B cell (primary cell): ENCODE results near the gene GFI1B. TPM values are rescaled to one million over a fixed set of nuclear protein-coding genes. Genes with fewer than 3 reads are reported as not detected.
"Not testable (repeated sequence)": the region's sequence is repeated elsewhere in the genome, so short reads cannot be mapped to it uniquely, and the experiment has no call there.

ENCODE experiments used
- ATAC-seq: fragments of 200-7000 bp; cut with Tn5 transposase; one replicate; pipeline ENCODE4 v1.10.0; 2021; ENCODE audit warnings: low read depth, mild to moderate bottlenecking, moderate number of reproducible peaks, moderate library complexity
- CTCF ChIA-PET: fragments of 350-600 bp; sonication (Branson Sonifier 250); formaldehyde crosslinking; loops from one replicate; lab custom pipeline; 2021; ENCODE audit warnings: antibody characterized with exemption, inconsistent platforms; lab: Charles Lee
- POLR2A ChIA-PET: fragments of 350-600 bp; sonication (Branson Sonifier 250); formaldehyde crosslinking; loops from one replicate; lab custom pipeline; 2021; ENCODE audit warnings: antibody characterized with exemption; lab: Charles Lee
- DNase-seq: peaks from one replicate; pipeline ENCODE4 v3.0.0; 2013
- H2AFZ ChIP-seq: 2 replicates; pipeline ENCODE4 v1.6.1; 2012; ENCODE audit warnings: mild to moderate bottlenecking, low read depth, low read length; ENCODE audit not compliant: insufficient read depth, poor library complexity, severe bottlenecking
- H3K27ac ChIP-seq, 2 donors: 1 replicate in 1 of 2; 2 replicates in 1 of 2; pipeline ENCODE4 v1.5.1; 2012 to 2013; ENCODE audit warnings: low read length in 2 of 2, mild to moderate bottlenecking in 2 of 2, moderate library complexity in 1 of 2
- H3K27me3 ChIP-seq, 4 experiments: fragments of 200-600 bp in 1 of 4; sonication (generic) in 1 of 4; replicated peaks in 1 of 4; 1 replicate in 2 of 4; 2 replicates in 2 of 4; pipeline versions ENCODE4 v1.6.1 to v1.7.0; 2013 to 2016; ENCODE audit warnings: low read length in 3 of 4, mild to moderate bottlenecking in 2 of 4, mixed read lengths in 1 of 4, moderate library complexity in 1 of 4; ENCODE audit not compliant: insufficient read depth in 4 of 4, control insufficient read depth in 3 of 4; ENCODE audit errors: control extremely low read depth in 1 of 4
- H3K36me3 ChIP-seq, 2 experiments: replicated peaks in 1 of 2; 1 replicate in 1 of 2; 2 replicates in 1 of 2; pipeline versions ENCODE4 v1.6.1 to v1.7.1; 2013; ENCODE audit warnings: low read length in 1 of 2; ENCODE audit not compliant: insufficient read depth in 2 of 2, control insufficient read depth in 1 of 2; ENCODE audit errors: control extremely low read depth in 1 of 2, extremely low read depth in 1 of 2
- H3K4me1 ChIP-seq, 2 donors: fragments of 200-600 bp in 1 of 2; sonication (generic) in 1 of 2; 1 replicate in 1 of 2; 2 replicates in 1 of 2; pipeline versions ENCODE4 v1.5.1 to v1.6.1; 2013 to 2017; ENCODE audit warnings: low read length in 2 of 2; ENCODE audit not compliant: control insufficient read depth in 2 of 2, insufficient read depth in 2 of 2
- H3K4me2 ChIP-seq: replicated peaks from 2 replicates; pipeline ENCODE3; 2012; ENCODE audit warnings: mild to moderate bottlenecking, low read depth, low read length; ENCODE audit not compliant: poor library complexity, severe bottlenecking
- H3K4me3 ChIP-seq, 5 experiments: fragments of 200-600 bp in 1 of 5; sonication (generic) in 1 of 5; 1 replicate in 3 of 5; 2 replicates in 2 of 5; pipeline versions ENCODE4 v1.5.1 to v1.7.0; 2011 to 2016; ENCODE audit warnings: low read length in 4 of 5, mild to moderate bottlenecking in 4 of 5, low read depth in 2 of 5, control low read depth in 1 of 5, moderate library complexity in 1 of 5; ENCODE audit not compliant: insufficient read depth in 1 of 5; ENCODE audit errors: control extremely low read depth in 1 of 5, extremely low read depth in 1 of 5
- H3K79me2 ChIP-seq: fragments of 200-600 bp; sonication (generic); one replicate; pipeline ENCODE4 v1.6.0; 2016; ENCODE audit warnings: low read length; ENCODE audit not compliant: control insufficient read depth, insufficient read depth
- H3K9ac ChIP-seq: fragments of 200-600 bp; sonication (generic); 2 replicates; pipeline ENCODE4 v1.6.1; 2017; ENCODE audit warnings: mild to moderate bottlenecking, low read length, moderate library complexity
- H3K9me3 ChIP-seq, 3 donors: one replicate each; pipeline versions ENCODE4 v1.6.1 to v1.7.1; 2013; ENCODE audit warnings: low read length in 2 of 3; ENCODE audit not compliant: control insufficient read depth in 2 of 3, insufficient read depth in 1 of 3; ENCODE audit errors: control extremely low read depth in 1 of 3
- H4K20me1 ChIP-seq: 2 replicates; pipeline ENCODE4 v1.6.0; 2012; ENCODE audit warnings: mild to moderate bottlenecking, low read length; ENCODE audit not compliant: insufficient read depth, control insufficient read depth, poor library complexity, severe bottlenecking
- H3K27ac Mint-ChIP-seq: one replicate; pipeline ENCODE4 v1.8.0; 2021; ENCODE audit warnings: mixed read lengths
- H3K27me3 Mint-ChIP-seq: one replicate; pipeline ENCODE4 v1.8.0; 2021; ENCODE audit warnings: mixed read lengths
- H3K4me1 Mint-ChIP-seq: one replicate; pipeline ENCODE4 v1.8.0; 2021; ENCODE audit warnings: mixed read lengths
- H3K4me3 Mint-ChIP-seq: one replicate; pipeline ENCODE4 v1.8.0; 2021; ENCODE audit warnings: mixed read lengths
- H3K9me3 Mint-ChIP-seq: one replicate; pipeline ENCODE4 v1.8.0; 2022; ENCODE audit warnings: mixed read lengths; ENCODE audit not compliant: insufficient read depth
- CTCF ChIP-seq: fragments of 200-600 bp; IDR thresholded peaks from one replicate; pipeline ENCODE4 v1.8.0; 2022; ENCODE audit warnings: antibody characterized with exemption, mild to moderate bottlenecking
- EZH2 ChIP-seq: IDR thresholded peaks from 2 replicates; pipeline ENCODE4 v1.6.1; 2012; ENCODE audit warnings: borderline replicate concordance, low read depth, mild to moderate bottlenecking, moderate library complexity, low read length; ENCODE audit not compliant: insufficient read depth, poor library complexity, severe bottlenecking
- WGBS: methylation state at CpG from one replicate; pipeline ENCODE4 v1.1.5; 2013; ENCODE audit warnings: missing lambda C conversion rate; ENCODE audit not compliant: insufficient coverage; 5-methylcytosine and 5-hydroxymethylcytosine counted together
- intact Hi-C: fragments of 100-400 bp; cut with micrococcal nuclease; formaldehyde crosslinking; loops from one replicate; pipeline ENCODE4 v1.10.0; 2022
- polyA plus RNA-seq: library from polyadenylated mRNA; depleted of rRNA; stranded (reverse); fragments of >200 nt; gene quantifications from 2 replicates; pipeline ENCODE4 v1.2.3, GENCODE V29; 2012
- total RNA-seq, 2 donors: library from RNA; stranded (reverse); fragments of 120-200 nt in 1 of 2; gene quantifications; 1 replicate in 1 of 2; 2 replicates in 1 of 2; pipeline versions ENCODE4 v1.2.3 to v1.2.4, GENCODE V29; 2013 to 2022

The GFI1B gene
- total and polyA plus RNA-seq, 2 donors (not counting 1 experiment from before 2014, with no cell fraction given): 0.09 TPM; not detected in 1

- POLR2A ChIA-PET: no interaction called here
- Histone ChIP-seq H3K27ac (no peak overlapping the region), H3K27me3 (peaks cover 0 to 5% (median 0%) of the 10 kb centered on the region in 4 experiments), H3K79me2 (no peaks in the 10 kb centered on the region), H4K20me1 (no peaks in the 10 kb centered on the region), H2AFZ (no peak overlapping the region), H3K4me3 (no peak overlapping the region), H3K9ac (no peak overlapping the region), H3K9me3 (no peaks in the 10 kb centered on the region), H3K4me2 (no peak overlapping the region), H3K36me3 (no peaks in the 10 kb centered on the region), H3K4me1 (peaks cover 0 to 1% of the 10 kb centered on the region in 2 donors)
- no peak for ATAC-seq
- Mint-ChIP-seq H3K4me1 (peaks cover under 1% of the 10 kb centered on the region), H3K9me3 (no peaks in the 10 kb centered on the region), H3K27ac (no peak overlapping the region), H3K4me3 (no peak overlapping the region), H3K27me3 (peaks cover 17% of the 10 kb centered on the region)
- WGBS: 99% methylated on average over 7 of the region's 9 CpGs
- intact Hi-C loops: no loop called here
- CTCF ChIA-PET: no interaction called here
- peak; percentile 1 for DNase-seq
- TF ChIP-seq CTCF (no peak), EZH2 (no peak)
Observed at GRCh38 chr9:132965478-132965877, 13.0 kb upstream of the GFI1B start.

- H3K4me1 ChIP-seq, intact Hi-C loops, H2AFZ ChIP-seq, H3K79me2 ChIP-seq, H3K36me3 ChIP-seq, H3K27ac ChIP-seq, DNase-seq, H3K4me2 ChIP-seq, H3K9ac ChIP-seq, H4K20me1 ChIP-seq, H3K9me3 Mint-ChIP-seq, POLR2A ChIA-PET, CTCF ChIA-PET, H3K4me3 Mint-ChIP-seq, H3K4me3 ChIP-seq, H3K4me1 Mint-ChIP-seq, H3K27ac Mint-ChIP-seq, H3K9me3 ChIP-seq, H3K27me3 ChIP-seq, ATAC-seq: not testable (repeated sequence)
- no CpG with 5 or more reads among the region's 3 CpGs for WGBS
- peaks cover 15% of the 10 kb centered on the region for H3K27me3 Mint-ChIP-seq
Observed at GRCh38 chr9:132967908-132968307, 10.6 kb upstream of the GFI1B start.
